ENCODE data around the gene CALD1. TPM values are rescaled to one million over a fixed set of nuclear protein-coding genes. Genes with fewer than 3 reads are reported as not detected.

The CALD1 gene
- total RNA-seq, 1 donor from 2014 or later = 61.8 TPM

DNA sequence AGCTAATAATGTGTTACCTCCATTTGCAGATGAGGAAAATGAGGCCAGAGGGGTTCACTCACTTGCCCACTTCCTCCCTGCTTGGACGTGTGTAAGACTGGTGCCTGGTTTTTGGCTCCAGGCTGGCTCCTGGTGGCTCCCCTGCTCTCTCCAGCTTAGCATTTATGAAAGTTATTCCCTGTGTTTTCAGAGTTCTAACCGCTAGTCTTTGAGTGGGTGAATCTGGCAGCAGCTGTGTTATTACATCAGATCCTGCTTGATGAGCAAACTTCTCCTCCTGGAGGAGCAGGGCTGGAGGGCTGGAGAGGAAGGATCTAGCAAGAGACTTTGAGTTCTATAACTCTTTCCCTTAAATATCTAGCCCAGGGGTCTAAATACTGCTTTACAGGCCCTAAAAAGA is 125.9 kb downstream of the CALD1 start:
- TF ChIP-seq, protein P1, sequence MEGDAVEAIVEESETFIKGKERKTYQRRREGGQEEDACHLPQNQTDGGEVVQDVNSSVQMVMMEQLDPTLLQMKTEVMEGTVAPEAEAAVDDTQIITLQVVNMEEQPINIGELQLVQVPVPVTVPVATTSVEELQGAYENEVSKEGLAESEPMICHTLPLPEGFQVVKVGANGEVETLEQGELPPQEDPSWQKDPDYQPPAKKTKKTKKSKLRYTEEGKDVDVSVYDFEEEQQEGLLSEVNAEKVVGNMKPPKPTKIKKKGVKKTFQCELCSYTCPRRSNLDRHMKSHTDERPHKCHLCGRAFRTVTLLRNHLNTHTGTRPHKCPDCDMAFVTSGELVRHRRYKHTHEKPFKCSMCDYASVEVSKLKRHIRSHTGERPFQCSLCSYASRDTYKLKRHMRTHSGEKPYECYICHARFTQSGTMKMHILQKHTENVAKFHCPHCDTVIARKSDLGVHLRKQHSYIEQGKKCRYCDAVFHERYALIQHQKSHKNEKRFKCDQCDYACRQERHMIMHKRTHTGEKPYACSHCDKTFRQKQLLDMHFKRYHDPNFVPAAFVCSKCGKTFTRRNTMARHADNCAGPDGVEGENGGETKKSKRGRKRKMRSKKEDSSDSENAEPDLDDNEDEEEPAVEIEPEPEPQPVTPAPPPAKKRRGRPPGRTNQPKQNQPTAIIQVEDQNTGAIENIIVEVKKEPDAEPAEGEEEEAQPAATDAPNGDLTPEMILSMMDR (IDR thresholded peaks at IDR 0.05; ENCODE audit: partially characterized antibody, unreplicated experiment) = no peak
- Mint-ChIP-seq H3K36me3 (ENCODE audit: unreplicated experiment) (no peaks in the 10 kb centered on the region), H3K4me3 (ENCODE audit: unreplicated experiment) (no peak overlapping the region), H3K4me1 (ENCODE audit: low read depth, unreplicated experiment) (peaks cover 17% of the 10 kb centered on the region), H3K27ac (ENCODE audit: unreplicated experiment) (no peak overlapping the region), H3K9me3 (ENCODE audit: unreplicated experiment) (no peaks in the 10 kb centered on the region), H3K27me3 (ENCODE audit: unreplicated experiment) (no peaks in the 10 kb centered on the region)
- no peak for DNase-seq

DNA sequence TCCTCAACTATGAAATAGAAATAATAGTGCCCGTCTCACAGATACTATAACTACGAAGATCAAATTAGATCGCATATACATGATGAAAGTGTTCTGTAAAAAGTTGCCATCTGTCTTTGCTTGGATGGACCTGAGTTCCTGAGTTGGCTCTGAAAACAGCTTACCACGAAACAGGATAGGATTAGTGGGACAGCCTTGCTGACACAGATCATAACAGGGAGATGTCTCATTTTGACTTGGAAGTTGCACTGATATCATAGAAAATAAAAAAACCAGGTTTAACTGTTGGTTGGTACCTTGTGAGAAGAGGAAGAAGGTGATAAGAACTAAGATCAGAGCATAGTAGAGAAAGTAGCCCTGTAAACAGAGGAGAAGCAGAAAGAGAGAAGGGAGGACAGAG is 127.6 kb downstream of the CALD1 start:
- DNase-seq = no peak
- H3K27me3 Mint-ChIP-seq (ENCODE audit: unreplicated experiment) = no peaks in the 10 kb centered on the region
- peaks cover 6% of the 10 kb centered on the region for H3K4me1 Mint-ChIP-seq (ENCODE audit: low read depth, unreplicated experiment)
- H3K36me3 Mint-ChIP-seq (ENCODE audit: unreplicated experiment) = no peaks in the 10 kb centered on the region
- no peaks in the 10 kb centered on the region for H3K9me3 Mint-ChIP-seq (ENCODE audit: unreplicated experiment)
- TF ChIP-seq, protein P1 (IDR thresholded peaks at IDR 0.05; ENCODE audit: partially characterized antibody, unreplicated experiment) = no peak
- H3K4me3 Mint-ChIP-seq (ENCODE audit: unreplicated experiment) = no peak overlapping the region
- no peak overlapping the region for H3K27ac Mint-ChIP-seq (ENCODE audit: unreplicated experiment)

DNA sequence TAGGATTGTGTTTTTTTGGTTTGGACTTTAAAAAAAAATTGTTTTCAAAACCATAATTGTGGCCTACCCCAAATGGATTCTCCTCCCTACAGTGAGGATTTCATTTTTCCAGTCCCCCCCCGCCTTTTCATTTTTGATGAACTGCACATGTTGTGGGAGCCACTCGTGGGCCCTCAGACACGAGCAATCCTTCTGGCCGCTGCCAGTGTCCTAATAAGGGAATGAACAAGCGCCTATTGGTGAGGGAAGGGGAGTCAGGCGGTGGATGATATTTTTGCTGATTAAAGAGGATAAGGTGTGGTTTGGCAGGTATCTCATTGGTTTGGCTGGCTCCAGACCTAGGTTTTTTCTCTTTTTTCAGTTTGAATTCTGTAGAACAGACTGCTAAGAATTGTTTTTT is 128.2 kb downstream of the CALD1 start:
- Mint-ChIP-seq H3K9me3 (ENCODE audit: unreplicated experiment) (no peaks in the 10 kb centered on the region), H3K4me3 (ENCODE audit: unreplicated experiment) (no peak overlapping the region), H3K4me1 (ENCODE audit: low read depth, unreplicated experiment) (peaks cover 2% of the 10 kb centered on the region), H3K27me3 (ENCODE audit: unreplicated experiment) (no peaks in the 10 kb centered on the region), H3K36me3 (ENCODE audit: unreplicated experiment) (no peaks in the 10 kb centered on the region), H3K27ac (ENCODE audit: unreplicated experiment) (no peak overlapping the region)
- TF ChIP-seq, protein P1 (IDR thresholded peaks at IDR 0.05; ENCODE audit: partially characterized antibody, unreplicated experiment) = no peak
- no peak for DNase-seq

DNA sequence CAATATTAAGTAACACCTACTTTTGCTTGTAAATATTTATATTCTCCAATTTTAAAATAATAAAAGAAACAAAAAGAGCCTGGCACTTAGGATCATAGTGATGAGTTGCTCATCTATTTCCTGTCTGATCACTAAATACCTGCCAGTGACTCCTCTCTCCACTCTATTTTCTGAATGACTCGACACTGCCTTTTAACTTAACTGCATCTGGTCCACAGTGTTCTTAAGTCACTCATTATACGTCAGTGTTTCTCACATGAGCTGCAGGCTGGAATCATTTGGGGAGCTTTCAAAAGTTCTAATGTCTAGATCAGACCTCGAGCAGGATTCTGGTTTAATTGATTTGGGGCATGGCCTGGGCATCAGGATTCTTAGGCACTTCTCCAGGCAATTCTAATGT is 128.9 kb downstream of the CALD1 start:
- no peak for DNase-seq
- Mint-ChIP-seq H3K36me3 (ENCODE audit: unreplicated experiment) (no peaks in the 10 kb centered on the region), H3K27me3 (ENCODE audit: unreplicated experiment) (no peaks in the 10 kb centered on the region), H3K4me1 (ENCODE audit: low read depth, unreplicated experiment) (peaks cover 2% of the 10 kb centered on the region), H3K4me3 (ENCODE audit: unreplicated experiment) (no peak overlapping the region), H3K27ac (ENCODE audit: unreplicated experiment) (no peak overlapping the region), H3K9me3 (ENCODE audit: unreplicated experiment) (no peaks in the 10 kb centered on the region)
- TF ChIP-seq, protein P1 (IDR thresholded peaks at IDR 0.05; ENCODE audit: partially characterized antibody, unreplicated experiment) = no peak

DNA sequence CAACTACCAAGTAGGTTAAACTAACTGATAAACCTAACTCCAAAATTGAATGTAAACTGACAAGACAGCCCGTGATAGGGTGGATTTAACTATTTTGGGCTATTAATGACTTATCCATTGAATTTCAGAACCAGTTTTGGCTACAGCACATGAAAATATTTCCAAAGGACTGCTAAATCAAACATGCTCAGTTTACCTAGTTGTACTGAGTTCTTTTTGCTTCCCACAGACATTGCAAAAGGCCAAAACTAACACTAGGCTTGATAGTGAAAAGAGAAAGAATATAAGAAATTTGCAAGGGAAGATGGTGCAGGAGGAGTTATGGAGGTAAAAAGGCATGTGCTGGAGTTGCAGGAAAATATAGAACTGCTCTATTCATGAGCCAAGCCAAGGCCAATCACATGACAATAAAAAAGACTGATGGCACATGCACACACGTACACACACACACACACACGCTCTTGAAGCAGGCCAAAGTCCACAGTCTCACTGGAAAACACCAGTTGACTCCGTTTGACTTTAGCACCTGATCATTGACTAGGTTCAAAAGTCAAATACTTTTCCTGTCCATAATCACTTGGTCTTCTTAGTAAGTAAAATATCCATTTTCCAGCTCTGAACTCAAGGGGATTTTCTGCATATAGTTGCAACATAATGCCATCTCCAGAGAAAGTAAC is 130.9 kb downstream of the CALD1 start:
- no peaks in the 10 kb centered on the region for H3K27me3 Mint-ChIP-seq (ENCODE audit: unreplicated experiment)
- no peaks in the 10 kb centered on the region for H3K9me3 Mint-ChIP-seq (ENCODE audit: unreplicated experiment)
- DNase-seq = no peak
- H3K27ac Mint-ChIP-seq (ENCODE audit: unreplicated experiment) = no peak overlapping the region
- H3K36me3 Mint-ChIP-seq (ENCODE audit: unreplicated experiment) = no peaks in the 10 kb centered on the region
- TF ChIP-seq, protein P1 (IDR thresholded peaks at IDR 0.05; ENCODE audit: partially characterized antibody, unreplicated experiment) = no peak
- no peak overlapping the region for H3K4me3 Mint-ChIP-seq (ENCODE audit: unreplicated experiment)
- peaks cover 2% of the 10 kb centered on the region for H3K4me1 Mint-ChIP-seq (ENCODE audit: low read depth, unreplicated experiment)

Measured in glutamatergic neuron (in vitro differentiated cells).